ENCODE measurements around the gene DDX56.

DDX56 gene

DNA sequence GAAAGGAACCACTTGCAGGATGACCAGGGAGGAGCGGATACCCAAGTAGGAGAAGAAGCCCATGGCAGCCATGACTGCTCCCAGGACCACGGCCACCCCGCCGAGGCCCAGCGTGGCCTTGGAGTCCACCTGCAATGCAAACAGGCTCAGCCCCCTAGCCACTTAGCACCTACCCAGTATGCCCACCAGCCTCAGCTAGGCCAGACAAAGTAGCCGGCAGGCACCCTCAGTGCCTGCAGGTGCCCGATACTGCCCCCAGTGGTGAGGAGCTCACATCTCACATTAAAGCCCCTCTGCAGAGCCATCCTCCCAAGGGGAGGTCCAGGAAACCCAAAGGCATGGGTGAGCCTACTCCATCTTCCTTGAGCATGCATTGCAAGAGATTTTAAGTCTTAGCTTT, 39.2 kb downstream of the DDX56 start:
- peak in 1 of 14 donors; percentile 3 for DNase-seq

GRCh38 chr7:44534087-44534486, 39.6 kb downstream of the DDX56 start:
- no peak for DNase-seq

- DNase-seq, result no peak
Observed at GRCh38 chr7:44533301-44534055, 40.2 kb downstream of the DDX56 start.

DNA sequence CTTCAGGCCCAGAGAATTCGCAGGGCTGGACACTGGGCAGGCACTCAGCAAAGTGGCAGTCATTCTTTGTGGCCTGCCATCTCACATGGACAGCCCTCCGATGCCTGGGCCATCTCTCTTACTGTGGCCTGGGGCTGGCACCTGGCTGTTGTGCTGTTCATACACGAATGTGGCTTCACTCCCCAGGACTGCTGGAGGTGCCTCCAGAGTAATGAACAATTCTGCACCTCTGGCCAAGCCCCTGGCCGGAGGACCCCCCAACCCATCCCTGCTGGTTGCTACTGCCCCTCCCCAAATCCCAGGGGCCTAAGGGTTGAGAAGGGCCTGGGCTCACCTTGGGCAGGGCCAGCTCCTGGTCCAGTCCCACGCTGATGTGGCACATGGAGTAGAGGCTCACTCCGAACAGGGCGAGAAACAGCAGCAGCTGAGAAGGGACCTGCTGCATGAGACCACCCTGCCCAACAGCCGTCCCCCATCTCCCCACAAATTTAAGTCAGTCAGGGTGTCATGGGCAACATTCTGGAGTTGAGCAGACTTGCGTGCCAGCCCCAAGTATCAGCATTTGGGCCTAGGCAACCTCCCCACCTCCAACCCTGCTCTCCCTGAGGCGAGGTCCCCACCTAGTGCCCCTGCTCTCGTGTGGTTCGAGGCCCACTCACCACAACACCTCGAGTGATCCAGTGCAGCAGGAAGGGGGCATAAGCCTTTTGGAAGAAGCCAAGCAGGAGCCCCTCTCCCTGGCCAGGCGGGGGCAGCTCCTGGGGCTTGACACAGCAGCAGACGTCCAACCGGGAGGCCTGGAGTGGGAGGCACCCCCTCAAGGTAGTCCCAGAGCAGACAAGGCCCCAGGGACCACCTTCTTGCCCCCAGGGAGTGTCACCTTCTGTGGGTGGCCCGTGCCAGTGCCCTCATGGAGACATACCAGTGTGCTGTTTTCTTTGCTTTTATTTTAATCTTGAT, 42.0 kb downstream of the DDX56 start:
- DNase-seq, result no peak

GRCh38 chr7:44530990-44531389, 42.7 kb downstream of the DDX56 start:
- DNase-seq, result no peak

GRCh38 chr7:44524811-44525388, 48.8 kb downstream of the DDX56 start:
- no peak for DNase-seq

DNA sequence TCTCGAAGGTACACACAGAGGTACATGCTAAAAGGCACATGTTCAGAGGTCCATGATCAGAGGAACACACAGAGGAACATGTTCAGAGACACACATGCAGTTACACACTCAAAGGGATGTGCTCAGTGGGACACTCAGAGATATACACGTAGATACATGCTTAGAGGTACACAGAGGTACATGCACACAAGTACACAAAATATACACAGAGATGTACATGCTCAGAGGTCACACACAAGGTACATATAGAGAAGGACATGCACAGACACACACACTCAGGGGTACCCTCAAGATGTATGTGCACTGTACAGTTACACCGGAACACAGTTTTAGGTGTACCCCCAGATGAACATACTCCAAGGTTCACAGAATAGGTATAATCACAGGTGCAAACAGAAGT, 51.4 kb downstream of the DDX56 start:
- no peak for DNase-seq

DNA sequence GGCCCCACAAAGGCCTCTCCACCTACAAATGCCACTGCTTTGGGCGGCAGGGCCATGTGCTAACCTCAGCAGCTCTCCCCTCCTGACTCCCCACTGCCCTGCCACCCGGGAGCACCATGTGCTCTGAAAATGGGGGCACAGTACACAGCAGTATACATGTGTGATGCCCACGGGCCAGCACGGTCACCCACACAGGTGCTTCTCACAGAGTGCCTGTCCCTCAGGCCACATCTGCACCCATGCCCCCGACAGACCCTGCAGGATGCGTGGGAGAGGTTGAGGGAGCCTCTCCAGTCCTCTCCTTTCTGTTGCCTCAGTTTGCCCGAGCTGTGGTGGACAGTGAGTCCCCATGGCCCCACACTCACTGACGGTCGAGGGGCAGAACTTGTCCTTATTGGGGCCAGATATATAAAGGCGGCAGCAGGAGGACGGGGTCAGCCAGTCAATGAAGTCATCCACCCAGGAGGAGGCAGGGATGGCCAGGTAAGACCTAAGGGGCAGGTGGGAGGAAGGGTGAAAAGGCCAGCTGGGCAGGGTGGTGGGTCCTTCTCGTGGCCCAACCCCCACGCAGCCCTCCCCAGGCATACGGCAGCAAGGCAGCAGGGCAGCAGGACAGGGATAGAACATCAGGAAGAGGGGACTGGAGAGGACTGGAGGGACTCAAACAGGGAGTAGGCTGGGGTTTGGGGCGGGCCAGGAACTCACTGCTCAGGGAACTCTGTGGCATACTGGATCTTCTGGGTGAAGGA, 52.2 kb downstream of the DDX56 start:
- DNase-seq, result peak in 1 of 14 donors; percentile 1

DNA sequence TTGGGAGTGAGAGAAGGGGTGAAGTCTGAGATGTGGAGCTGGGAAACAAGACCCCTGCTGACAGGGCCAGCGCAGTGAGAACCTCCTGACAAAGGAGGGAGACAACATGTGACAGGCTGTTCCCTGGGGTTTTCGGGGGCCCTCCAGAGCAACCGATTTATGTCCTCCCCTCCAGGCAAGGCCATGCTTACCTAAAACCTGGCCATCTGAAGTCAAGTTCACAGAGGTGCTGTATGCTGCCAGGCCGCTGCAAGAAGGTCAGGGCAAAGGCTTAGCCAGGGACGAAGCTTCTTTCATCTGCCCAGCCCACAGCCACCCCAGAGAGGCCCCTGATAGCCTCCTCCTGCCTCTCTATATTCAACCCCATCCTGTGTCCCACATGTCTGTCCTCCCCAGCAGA, 53.1 kb downstream of the DDX56 start:
- no peak for DNase-seq

DNA sequence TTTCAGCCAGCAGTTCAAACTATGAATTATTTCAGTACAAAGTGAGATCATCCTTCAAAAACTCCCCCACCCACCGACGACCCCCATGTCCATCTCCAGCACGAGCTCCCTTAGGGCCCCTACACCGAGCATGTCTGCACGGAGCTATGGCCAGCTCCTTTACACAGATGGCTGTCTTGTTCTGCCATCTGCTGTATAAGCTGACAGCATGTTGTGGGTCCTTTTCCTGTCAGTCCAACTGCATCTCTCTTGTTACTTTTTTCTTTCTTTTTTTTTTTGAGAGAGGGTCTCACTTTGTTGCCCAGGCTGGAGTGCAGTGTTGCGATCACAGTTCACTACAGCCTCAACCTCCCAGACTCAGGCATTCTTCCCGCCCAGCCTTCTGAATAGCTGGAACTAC, 54.2 kb downstream of the DDX56 start:
- no peak for DNase-seq

GRCh38 chr7:44518761-44519160, 54.9 kb downstream of the DDX56 start:
- DNase-seq, result no peak

GRCh38 chr7:44517175-44517574, 56.5 kb downstream of the DDX56 start:
- DNase-seq, result no peak

Measured in C1 segment of cervical spinal cord (tissue), 14 donors.